Chondrocyte (in vitro differentiated cells): ENCODE data around the gene CCDC148. TPM values are rescaled to one million over a fixed set of nuclear protein-coding genes. Genes with fewer than 3 reads are reported as not detected.

Source experiments
- DNase-seq: peaks from one replicate; pipeline ENCODE4 v3.0.0; 2021; ENCODE audit warnings: mixed read lengths, low spot score
- H3K27ac Mint-ChIP-seq: one replicate; pipeline ENCODE4 v1.8.0; 2021; ENCODE audit warnings: mild to moderate bottlenecking, moderate library complexity, mixed read lengths; ENCODE audit not compliant: unreplicated experiment
- H3K27me3 Mint-ChIP-seq: 2 replicates; pipeline ENCODE4 v1.8.0; 2021; ENCODE audit warnings: low read depth, mixed read lengths
- H3K36me3 Mint-ChIP-seq: 2 replicates; pipeline ENCODE4 v1.8.0; 2021; ENCODE audit warnings: low read depth, mixed read lengths
- H3K4me1 Mint-ChIP-seq: 2 replicates; pipeline ENCODE4 v1.8.0; 2021; ENCODE audit warnings: low read depth, mild to moderate bottlenecking, mixed read lengths
- H3K4me3 Mint-ChIP-seq: one replicate; pipeline ENCODE4 v1.8.0; 2021; ENCODE audit warnings: mild to moderate bottlenecking, moderate library complexity, mixed read lengths; ENCODE audit not compliant: unreplicated experiment
- H3K9me3 Mint-ChIP-seq: 2 replicates; pipeline ENCODE4 v1.8.0; 2021; ENCODE audit warnings: low read depth, mixed read lengths
- CTCF ChIP-seq: fragments of 200-600 bp; sonication (generic); IDR thresholded peaks from 2 replicates; pipeline ENCODE4 v1.5.0; 2021; ENCODE audit warnings: antibody characterized with exemption, mild to moderate bottlenecking, moderate library complexity
- total RNA-seq: library from RNA; stranded (reverse); gene quantifications from 3 replicates; pipeline ENCODE4 v1.2.1, GENCODE V29; 2021

CCDC148 gene
- total RNA-seq, 1 donor from 2014 or later: 0.52 TPM

GRCh38 chr2:158393886-158394285 is 62.7 kb downstream of the CCDC148 start:
- H3K27ac Mint-ChIP-seq: no peak overlapping the region
- no peak for DNase-seq
- peaks cover 17% of the 10 kb centered on the region for H3K4me1 Mint-ChIP-seq
- H3K36me3 Mint-ChIP-seq: no peaks in the 10 kb centered on the region
- peaks cover 9% of the 10 kb centered on the region for H3K9me3 Mint-ChIP-seq
- no peak for TF ChIP-seq CTCF
- H3K4me3 Mint-ChIP-seq: no peak overlapping the region
- H3K27me3 Mint-ChIP-seq: no peaks in the 10 kb centered on the region

- Mint-ChIP-seq H3K4me1 (peaks cover 17% of the 10 kb centered on the region), H3K9me3 (peaks cover 5% of the 10 kb centered on the region), H3K27me3 (no peaks in the 10 kb centered on the region), H3K36me3 (no peaks in the 10 kb centered on the region), H3K4me3 (no peak overlapping the region), H3K27ac (no peak overlapping the region)
- no peak for TF ChIP-seq CTCF
- DNase-seq: no peak
Measured at GRCh38 chr2:158392687-158393086, 63.9 kb downstream of the CCDC148 start.

- no peak for DNase-seq
- Mint-ChIP-seq H3K4me3 (no peak overlapping the region), H3K27ac (no peak overlapping the region), H3K36me3 (no peaks in the 10 kb centered on the region), H3K27me3 (no peaks in the 10 kb centered on the region), H3K9me3 (peaks cover 1% of the 10 kb centered on the region), H3K4me1 (peaks cover 17% of the 10 kb centered on the region)
- no peak for TF ChIP-seq CTCF
Measured at GRCh38 chr2:158391876-158392275, 64.7 kb downstream of the CCDC148 start.

- no peak overlapping the region for H3K4me3 Mint-ChIP-seq
- no peak for TF ChIP-seq CTCF
- H3K27me3 Mint-ChIP-seq: no peaks in the 10 kb centered on the region
- peaks cover 17% of the 10 kb centered on the region for H3K4me1 Mint-ChIP-seq
- H3K27ac Mint-ChIP-seq: no peak overlapping the region
- H3K9me3 Mint-ChIP-seq: no peaks in the 10 kb centered on the region
- DNase-seq: no peak
- no peaks in the 10 kb centered on the region for H3K36me3 Mint-ChIP-seq
Measured at GRCh38 chr2:158391361-158391760, 65.2 kb downstream of the CCDC148 start.

GRCh38 chr2:158388159-158388558 is 68.4 kb downstream of the CCDC148 start:
- Mint-ChIP-seq H3K36me3 (no peaks in the 10 kb centered on the region), H3K9me3 (no peaks in the 10 kb centered on the region), H3K4me1 (peaks cover 6% of the 10 kb centered on the region), H3K27ac (no peak overlapping the region), H3K4me3 (no peak overlapping the region), H3K27me3 (no peaks in the 10 kb centered on the region)
- no peak for DNase-seq
- no peak for TF ChIP-seq CTCF
